ENCODE measurements around the gene CHCHD10.
A peak's percentile ranks its signal among the peaks of the same experiment; 100 is the strongest.

CHCHD10 gene

GRCh38 chr22:23786752-23787599 lies 19.2 kb upstream of the CHCHD10 start, which contains the start of gene SMARCB1:
Gene SMARCB1, plus strand, starts transcription at chr22:23786966. Its CDS starts 204 bp downstream, at chr22:23787170.
- peak; percentile 93 for DNase-seq

GRCh38 chr22:23786261-23786710 lies 18.5 kb upstream of the CHCHD10 start:
- DNase-seq: no peak

GRCh38 chr22:23784215-23784732 lies 16.5 kb upstream of the CHCHD10 start:
- no peak for DNase-seq

GRCh38 chr22:23783265-23784150 lies 15.7 kb upstream of the CHCHD10 start:
- DNase-seq: no peak

- DNase-seq: no peak
These were observed 14.9 kb upstream of the CHCHD10 start for GRCh38 chr22:23782703-23783102.

- DNase-seq: no peak
These were observed 14.5 kb upstream of the CHCHD10 start for GRCh38 chr22:23782252-23782651.

GRCh38 chr22:23781511-23782183 lies 13.9 kb upstream of the CHCHD10 start:
- no peak for DNase-seq

- no peak for DNase-seq
These were observed 13.3 kb upstream of the CHCHD10 start for GRCh38 chr22:23781065-23781464.

GRCh38 chr22:23780146-23780748 lies 12.5 kb upstream of the CHCHD10 start:
- no peak for DNase-seq

- no peak for DNase-seq
These were observed 12.0 kb upstream of the CHCHD10 start for GRCh38 chr22:23779731-23780130.

GRCh38 chr22:23779083-23779482 lies 11.3 kb upstream of the CHCHD10 start:
- no peak for DNase-seq

- no peak for DNase-seq
These were observed 10.8 kb upstream of the CHCHD10 start for GRCh38 chr22:23778577-23778900.

- peak; percentile 65 for DNase-seq
These were observed 10.2 kb upstream of the CHCHD10 start for GRCh38 chr22:23777776-23778576.

GRCh38 chr22:23775779-23776375 lies 8.1 kb upstream of the CHCHD10 start:
- DNase-seq: no peak

GRCh38 chr22:23774922-23775436 lies 7.2 kb upstream of the CHCHD10 start:
- no peak for DNase-seq

- DNase-seq: no peak
These were observed 6.5 kb upstream of the CHCHD10 start for GRCh38 chr22:23774114-23774921.

- DNase-seq: no peak
These were observed 5.8 kb upstream of the CHCHD10 start for GRCh38 chr22:23773483-23774113.

GRCh38 chr22:23772649-23773473 lies 5.1 kb upstream of the CHCHD10 start, which contains the start of gene MMP11:
Gene MMP11, plus strand, starts transcription at chr22:23772849. Its CDS starts 22 bp downstream, at chr22:23772871.
- DNase-seq: peak; percentile 66

GRCh38 chr22:23772315-23772648 lies 4.5 kb upstream of the CHCHD10 start:
- DNase-seq: no peak

Measured in NCI-H345 (cell line).